BE2C (cell line): ENCODE measurements around the gene GNG13.
"Not testable (repeated sequence)": the region's sequence is repeated elsewhere in the genome, so short reads cannot be mapped to it uniquely, and the experiment has no call there.

Experiments
- DNase-seq: peaks from one replicate; pipeline ENCODE4 v3.0.0-alpha.2; 2020
- H3K27me3 ChIP-seq: fragments of 250-450 bp; sonication (Bioruptor Pico); 2 replicates; pipeline ENCODE4 v1.5.1; 2020; ENCODE audit warnings: mild to moderate bottlenecking
- H3K36me3 ChIP-seq: fragments of 250-450 bp; sonication (Bioruptor Pico); 2 replicates; pipeline ENCODE4 v1.5.1; 2020; ENCODE audit warnings: mild to moderate bottlenecking
- H3K4me1 ChIP-seq: fragments of 250-450 bp; sonication (Bioruptor Pico); 2 replicates; pipeline ENCODE4 v1.5.1; 2020
- H3K4me3 ChIP-seq: 2 replicates; pipeline ENCODE4 v1.5.1; 2011; ENCODE audit warnings: low read depth, low read length
- H3K9me3 ChIP-seq: fragments of 250-450 bp; sonication (Bioruptor Pico); 2 replicates; pipeline ENCODE4 v1.5.1; 2020
- CTCF ChIP-seq: IDR thresholded peaks from 2 replicates; pipeline ENCODE4 v1.5.1; 2012; ENCODE audit warnings: mild to moderate bottlenecking, low read depth, low read length

GNG13 gene

GRCh38 chr16:822174-822908 is 21.8 kb upstream of the GNG13 start:
- Histone ChIP-seq H3K4me1 (peaks cover 4% of the 10 kb centered on the region; the same call in 1 of the 2 replicates), H3K27me3 (peaks cover 46% of the 10 kb centered on the region), H3K9me3 (no peaks in the 10 kb centered on the region), H3K4me3 (no peak overlapping the region), H3K36me3 (no peaks in the 10 kb centered on the region)
- TF ChIP-seq CTCF: no peak
- DNase-seq: no peak

GRCh38 chr16:821751-822150 is 21.2 kb upstream of the GNG13 start:
- H3K4me3 ChIP-seq: no peak overlapping the region
- no peak for TF ChIP-seq CTCF
- no peak for DNase-seq
- H3K4me1 ChIP-seq: peaks cover 4% of the 10 kb centered on the region; the same call in 1 of the 2 replicates
- H3K36me3 ChIP-seq: no peaks in the 10 kb centered on the region
- no peaks in the 10 kb centered on the region for H3K9me3 ChIP-seq
- H3K27me3 ChIP-seq: peaks cover 52% of the 10 kb centered on the region

- no peak overlapping the region for H3K4me3 ChIP-seq
- DNase-seq: no peak
- H3K36me3 ChIP-seq: no peaks in the 10 kb centered on the region
- TF ChIP-seq CTCF: no peak
- H3K9me3 ChIP-seq: no peaks in the 10 kb centered on the region
- peaks cover 58% of the 10 kb centered on the region for H3K27me3 ChIP-seq
- H3K4me1 ChIP-seq: peaks cover 4% of the 10 kb centered on the region; the same call in 1 of the 2 replicates
Measured at GRCh38 chr16:820748-821147, 20.2 kb upstream of the GNG13 start.

GRCh38 chr16:820044-820408 is 19.5 kb upstream of the GNG13 start:
- H3K9me3 ChIP-seq, H3K36me3 ChIP-seq, H3K4me1 ChIP-seq, DNase-seq, H3K4me3 ChIP-seq: not testable (repeated sequence)
- peaks cover 52% of the 10 kb centered on the region for H3K27me3 ChIP-seq

- H3K36me3 ChIP-seq: no peaks in the 10 kb centered on the region
- H3K9me3 ChIP-seq: no peaks in the 10 kb centered on the region
- no peak overlapping the region for H3K4me3 ChIP-seq
- DNase-seq: no peak
- no peak for TF ChIP-seq CTCF
- H3K27me3 ChIP-seq: peaks cover 47% of the 10 kb centered on the region
- no peaks in the 10 kb centered on the region for H3K4me1 ChIP-seq
Measured at GRCh38 chr16:819336-820043, 19.0 kb upstream of the GNG13 start.

GRCh38 chr16:818592-818991 is 18.1 kb upstream of the GNG13 start:
- DNase-seq: no peak
- no peak overlapping the region for H3K4me3 ChIP-seq
- H3K9me3 ChIP-seq: no peaks in the 10 kb centered on the region
- H3K36me3 ChIP-seq: no peaks in the 10 kb centered on the region
- no peaks in the 10 kb centered on the region for H3K4me1 ChIP-seq
- peaks cover 48% of the 10 kb centered on the region for H3K27me3 ChIP-seq
- no peak for TF ChIP-seq CTCF
